Stimulated activated CD4-positive, alpha-beta T cell treated with anti-CD3 and anti-CD28 coated beads, Interleukin-15, amount 100 ng/mL, for 48 hours (primary cell): ENCODE results near the gene PCDHB3.
A peak's percentile ranks its signal among the peaks of the same experiment; 100 is the strongest.
"Not testable (repeated sequence)": the region's sequence is repeated elsewhere in the genome, so short reads cannot be mapped to it uniquely, and the experiment has no call there.

Source experiments
- DNase-seq, 2 donors: peaks; one replicate each; pipeline ENCODE4 v3.0.0-alpha.2; 2020; ENCODE audit warnings: low read depth in 2 of 2

The PCDHB3 gene

DNA sequence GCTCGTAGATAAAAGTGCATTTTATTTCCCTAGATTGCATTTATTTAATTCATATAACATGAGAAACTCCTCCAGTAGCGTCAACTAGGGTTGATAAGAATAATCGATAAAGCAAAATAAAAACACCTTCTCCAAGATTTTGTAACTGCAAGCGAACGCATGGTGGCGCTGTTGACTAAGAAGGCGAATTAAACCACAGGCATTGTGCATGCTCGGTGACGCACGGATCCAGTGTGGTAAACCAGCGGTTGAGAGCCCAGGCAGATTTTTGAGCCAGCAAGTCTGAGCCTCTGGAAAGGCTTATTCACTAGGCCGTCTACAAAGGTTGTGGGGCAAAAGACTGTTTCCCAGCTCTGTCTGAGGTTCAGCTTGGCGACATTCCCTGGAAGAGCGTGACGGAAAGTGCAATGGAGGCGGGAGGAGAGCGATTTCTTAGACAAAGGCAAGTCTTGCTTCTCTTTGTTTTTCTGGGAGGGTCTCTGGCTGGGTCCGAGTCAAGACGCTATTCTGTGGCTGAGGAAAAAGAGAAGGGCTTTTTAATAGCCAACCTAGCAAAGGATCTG, at the start of gene PCDHB3:
Gene PCDHB3, plus strand, starts transcription at position 231 of the 563 bp plus-strand sequence. Its CDS starts 177 bp downstream, at position 408.
- peak; percentile 27 to 36 for DNase-seq

DNA sequence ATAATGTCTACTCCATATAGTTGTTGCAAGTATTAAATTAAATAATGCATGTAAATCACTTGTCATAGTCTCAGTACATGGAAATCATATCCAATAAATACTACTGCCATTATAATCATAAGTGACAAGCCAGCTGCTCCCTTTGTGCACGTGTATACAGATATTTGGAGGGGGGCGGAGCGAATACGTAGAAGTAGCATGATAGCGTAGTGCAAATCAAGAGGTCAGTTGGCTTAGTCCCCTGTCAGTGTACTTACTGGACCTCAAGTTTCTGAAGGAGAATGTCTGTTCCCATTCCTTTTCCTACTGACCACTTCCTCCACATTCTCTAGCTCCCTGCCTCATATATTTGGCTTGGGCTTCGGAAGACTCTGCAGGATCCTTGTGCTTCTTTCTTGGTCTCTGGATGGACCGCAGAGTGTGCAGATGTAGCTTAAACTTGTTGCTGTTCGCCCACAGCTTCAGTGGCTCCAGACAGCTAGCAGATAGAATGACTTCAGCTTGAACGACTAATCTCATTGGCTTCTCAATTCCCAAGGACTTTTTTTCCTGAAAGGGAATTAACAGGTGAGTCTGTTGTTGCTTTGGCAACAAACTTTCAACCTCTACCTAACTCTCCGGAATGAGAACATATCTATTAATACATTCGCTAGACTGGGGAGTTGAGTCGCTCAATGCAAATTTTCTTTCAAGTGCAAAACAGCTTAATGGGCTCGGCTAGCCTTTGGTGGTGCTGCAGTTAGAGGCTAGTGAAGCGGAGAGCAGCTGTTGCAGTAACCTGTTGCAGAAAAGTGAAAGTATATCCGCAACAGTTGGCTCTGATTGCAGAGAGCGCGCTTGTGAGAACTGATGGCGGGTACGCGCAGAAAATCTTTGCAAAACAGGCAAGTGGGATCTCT, 49.4 kb upstream of the PCDHB3 start, which contains the start of gene PCDHB1:
Gene PCDHB1, plus strand, starts transcription at position 753 of the 899 bp plus-strand sequence. Its CDS starts 97 bp downstream, at position 850.
- no peak for DNase-seq

DNA sequence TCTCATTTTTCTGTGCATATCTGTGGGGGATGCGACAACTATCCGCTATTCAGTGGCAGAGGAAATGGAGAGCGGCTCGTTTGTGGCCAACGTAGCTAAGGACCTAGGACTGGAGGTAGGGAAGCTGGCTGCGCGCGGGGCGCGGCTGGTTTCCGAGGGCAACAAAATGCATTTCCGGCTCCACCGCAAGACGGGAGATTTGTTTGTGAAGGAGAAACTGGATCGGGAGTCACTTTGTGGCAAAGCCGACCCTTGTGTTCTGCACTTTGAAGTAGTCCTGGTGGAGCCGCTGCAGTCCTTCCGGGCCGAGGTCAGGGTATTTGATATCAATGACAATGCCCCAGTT, 48.8 kb upstream of the PCDHB3 start:
- no peak for DNase-seq

DNA sequence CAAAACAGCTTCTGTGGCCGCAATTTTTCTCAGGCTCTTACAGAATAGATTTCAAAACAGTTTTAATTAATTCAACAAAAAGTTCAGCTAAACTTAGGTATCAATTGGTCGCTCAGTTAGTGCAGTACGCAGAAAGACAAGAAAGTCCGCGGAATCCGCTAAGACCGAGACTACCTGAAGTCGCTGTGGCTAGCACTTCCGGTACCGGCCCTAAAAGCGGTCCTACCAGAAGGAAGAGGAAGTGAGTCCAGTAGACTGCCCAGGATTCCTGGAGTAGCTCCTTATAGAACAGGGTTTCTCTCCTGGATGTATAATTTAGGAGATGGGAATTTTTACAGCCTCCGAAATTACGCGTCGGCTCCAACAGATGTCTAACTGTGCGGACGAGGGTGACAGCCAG, 22.4 kb upstream of the PCDHB3 start:
- no peak for DNase-seq

DNA sequence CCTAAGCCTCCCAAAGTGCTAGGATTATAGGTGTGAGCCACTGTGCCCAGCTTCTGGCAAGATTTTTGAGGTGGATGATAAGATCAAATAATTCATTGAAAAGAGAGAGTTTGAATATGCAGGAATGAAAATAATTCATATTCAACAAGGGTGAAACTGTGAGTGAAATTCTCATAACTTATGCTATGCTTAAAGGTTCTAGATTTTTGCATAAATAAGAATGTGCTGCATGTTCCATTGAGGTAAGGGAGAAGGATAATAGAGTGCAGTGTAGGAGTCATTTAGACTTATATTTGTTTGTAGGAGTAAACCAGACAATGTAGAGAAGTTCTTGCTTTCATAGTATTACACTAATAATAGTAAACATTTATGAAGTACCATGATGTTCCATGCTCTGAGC, 18.0 kb upstream of the PCDHB3 start:
- no peak for DNase-seq

DNA sequence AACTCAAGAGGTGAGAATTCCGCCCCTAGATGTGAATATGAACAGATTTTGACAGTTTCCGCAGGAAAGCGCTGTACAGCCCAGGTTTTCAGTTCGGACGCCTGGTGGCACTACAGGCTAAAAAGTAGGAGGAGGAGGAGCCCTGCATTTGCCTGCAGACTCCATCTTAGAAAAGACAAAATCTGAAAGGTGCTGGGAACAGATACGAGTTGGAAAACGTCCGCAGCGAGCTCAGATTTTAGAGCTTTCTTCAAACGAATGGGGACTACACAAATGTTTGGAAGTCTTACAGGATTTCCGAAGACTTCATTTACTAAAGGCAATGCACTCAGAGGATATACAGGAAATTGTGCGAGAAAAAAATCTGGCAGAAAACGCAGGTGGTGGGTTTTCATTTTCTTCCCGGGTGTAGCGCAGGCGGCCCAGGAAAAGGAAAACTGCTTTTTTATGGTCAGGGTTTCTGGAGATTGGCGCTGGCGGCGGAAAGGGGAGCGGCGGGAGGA, 15.7 kb upstream of the PCDHB3 start:
- peak in 1 of 2 donors; percentile 13 for DNase-seq

DNA sequence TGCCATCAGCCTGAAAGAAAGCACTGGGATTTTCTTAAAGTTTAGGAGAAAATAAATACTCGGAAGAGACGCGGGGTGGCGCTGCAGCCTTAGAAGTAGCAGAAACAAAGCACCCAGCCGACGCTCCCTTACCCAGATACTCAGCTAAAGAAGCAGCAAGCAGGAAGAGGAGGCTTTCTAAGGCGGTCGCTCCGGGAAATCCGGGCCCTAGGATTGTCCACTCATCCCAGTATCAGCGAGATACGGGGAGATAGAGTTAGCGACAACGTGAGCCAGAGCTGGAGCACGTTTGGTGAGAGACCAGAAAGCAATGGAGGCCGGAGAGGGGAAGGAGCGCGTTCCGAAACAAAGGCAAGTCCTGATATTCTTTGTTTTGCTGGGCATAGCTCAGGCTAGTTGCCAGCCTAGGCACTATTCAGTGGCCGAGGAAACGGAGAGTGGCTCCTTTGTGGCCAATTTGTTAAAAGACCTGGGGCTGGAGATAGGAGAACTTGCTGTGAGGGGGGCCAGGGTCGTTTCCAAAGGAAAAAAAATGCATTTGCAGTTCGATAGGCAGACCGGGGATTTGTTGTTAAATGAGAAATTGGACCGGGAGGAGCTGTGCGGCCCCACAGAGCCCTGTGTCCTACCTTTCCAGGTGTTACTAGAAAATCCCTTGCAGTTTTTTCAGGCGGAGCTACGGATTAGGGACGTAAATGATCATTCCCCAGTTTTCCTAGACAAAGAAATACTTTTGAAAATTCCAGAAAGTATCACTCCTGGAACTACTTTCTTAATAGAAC, 5.6 kb upstream of the PCDHB3 start, which contains the start of gene PCDHB2:
Gene PCDHB2, plus strand, starts transcription at position 135 of the 782 bp plus-strand sequence. Its CDS starts 176 bp downstream, at position 311.
- DNase-seq, result no peak

DNA sequence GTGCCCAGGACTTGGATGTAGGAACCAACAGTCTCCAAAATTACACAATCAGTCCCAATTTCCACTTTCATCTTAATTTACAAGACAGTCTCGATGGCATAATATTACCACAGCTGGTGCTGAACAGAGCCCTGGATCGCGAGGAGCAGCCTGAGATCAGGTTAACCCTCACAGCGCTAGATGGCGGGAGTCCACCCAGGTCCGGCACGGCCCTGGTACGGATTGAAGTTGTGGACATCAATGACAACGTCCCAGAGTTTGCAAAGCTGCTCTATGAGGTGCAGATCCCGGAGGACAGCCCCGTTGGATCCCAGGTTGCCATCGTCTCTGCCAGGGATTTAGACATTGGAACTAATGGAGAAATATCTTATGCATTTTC, 5.0 kb upstream of the PCDHB3 start:
- DNase-seq, result no peak

DNA sequence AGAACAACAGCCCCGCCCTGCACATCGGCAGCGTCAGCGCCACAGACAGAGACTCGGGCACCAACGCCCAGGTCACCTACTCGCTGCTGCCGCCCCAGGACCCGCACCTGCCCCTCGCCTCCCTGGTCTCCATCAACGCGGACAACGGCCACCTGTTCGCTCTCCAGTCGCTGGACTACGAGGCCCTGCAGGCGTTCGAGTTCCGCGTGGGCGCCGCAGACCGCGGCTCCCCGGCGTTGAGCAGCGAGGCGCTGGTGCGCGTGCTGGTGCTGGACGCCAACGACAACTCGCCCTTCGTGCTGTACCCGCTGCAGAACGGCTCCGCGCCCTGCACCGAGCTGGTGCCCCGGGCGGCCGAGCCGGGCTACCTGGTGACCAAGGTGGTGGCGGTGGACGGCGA, 4.1 kb upstream of the PCDHB3 start:
- not testable (repeated sequence) for DNase-seq

DNA sequence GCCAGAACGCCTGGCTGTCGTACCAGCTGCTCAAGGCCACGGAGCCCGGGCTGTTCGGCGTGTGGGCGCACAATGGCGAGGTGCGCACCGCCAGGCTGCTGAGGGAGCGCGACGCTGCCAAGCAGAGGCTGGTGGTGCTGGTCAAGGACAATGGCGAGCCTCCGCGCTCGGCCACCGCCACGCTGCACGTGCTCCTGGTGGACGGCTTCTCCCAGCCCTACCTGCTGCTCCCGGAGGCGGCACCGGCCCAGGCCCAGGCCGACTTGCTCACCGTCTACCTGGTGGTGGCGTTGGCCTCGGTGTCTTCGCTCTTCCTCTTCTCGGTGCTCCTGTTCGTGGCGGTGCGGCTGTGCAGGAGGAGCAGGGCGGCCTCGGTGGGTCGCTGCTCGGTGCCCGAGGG, 3.7 kb upstream of the PCDHB3 start:
- DNase-seq, result not testable (repeated sequence)

DNA sequence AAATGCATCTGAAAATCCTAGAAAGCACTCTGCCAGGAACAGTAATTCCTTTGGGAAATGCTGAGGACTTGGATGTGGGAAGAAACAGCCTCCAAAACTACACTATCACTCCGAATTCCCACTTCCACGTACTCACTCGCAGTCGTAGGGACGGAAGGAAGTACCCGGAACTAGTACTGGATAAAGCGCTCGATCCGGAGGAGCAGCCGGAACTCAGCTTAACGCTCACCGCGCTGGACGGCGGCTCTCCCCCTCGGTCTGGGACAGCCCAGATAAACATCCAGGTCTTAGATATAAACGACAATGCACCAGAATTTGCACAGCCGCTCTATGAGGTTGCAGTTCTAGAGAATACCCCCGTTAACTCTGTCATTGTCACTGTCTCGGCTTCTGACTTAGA, 786 bp downstream of the PCDHB3 start:
- no peak for DNase-seq

DNA sequence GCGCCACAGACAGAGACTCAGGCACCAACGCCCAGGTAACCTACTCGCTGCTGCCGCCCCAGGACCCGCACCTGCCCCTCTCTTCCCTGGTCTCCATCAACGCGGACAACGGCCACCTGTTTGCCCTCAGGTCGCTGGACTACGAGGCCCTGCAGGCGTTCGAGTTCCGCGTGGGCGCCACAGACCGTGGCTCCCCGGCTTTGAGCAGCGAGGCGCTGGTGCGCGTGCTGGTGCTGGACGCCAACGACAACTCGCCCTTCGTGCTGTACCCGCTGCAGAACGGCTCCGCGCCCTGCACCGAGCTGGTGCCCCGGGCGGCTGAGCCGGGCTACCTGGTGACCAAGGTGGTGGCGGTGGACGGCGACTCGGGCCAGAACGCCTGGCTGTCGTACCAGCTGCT, 1.8 kb downstream of the PCDHB3 start:
- not testable (repeated sequence) for DNase-seq

DNA sequence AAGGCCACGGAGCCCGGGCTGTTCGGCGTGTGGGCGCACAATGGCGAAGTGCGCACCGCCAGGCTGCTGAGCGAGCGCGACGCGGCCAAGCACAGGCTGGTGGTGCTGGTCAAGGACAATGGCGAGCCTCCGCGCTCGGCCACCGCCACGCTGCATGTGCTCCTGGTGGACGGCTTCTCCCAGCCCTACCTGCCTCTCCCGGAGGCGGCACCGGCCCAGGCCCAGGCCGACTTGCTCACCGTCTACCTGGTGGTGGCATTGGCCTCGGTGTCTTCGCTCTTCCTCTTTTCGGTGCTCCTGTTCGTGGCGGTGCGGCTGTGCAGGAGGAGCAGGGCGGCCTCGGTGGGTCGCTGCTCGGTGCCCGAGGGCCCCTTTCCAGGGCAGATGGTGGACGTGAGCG, 2.2 kb downstream of the PCDHB3 start:
- DNase-seq, result not testable (repeated sequence)

DNA sequence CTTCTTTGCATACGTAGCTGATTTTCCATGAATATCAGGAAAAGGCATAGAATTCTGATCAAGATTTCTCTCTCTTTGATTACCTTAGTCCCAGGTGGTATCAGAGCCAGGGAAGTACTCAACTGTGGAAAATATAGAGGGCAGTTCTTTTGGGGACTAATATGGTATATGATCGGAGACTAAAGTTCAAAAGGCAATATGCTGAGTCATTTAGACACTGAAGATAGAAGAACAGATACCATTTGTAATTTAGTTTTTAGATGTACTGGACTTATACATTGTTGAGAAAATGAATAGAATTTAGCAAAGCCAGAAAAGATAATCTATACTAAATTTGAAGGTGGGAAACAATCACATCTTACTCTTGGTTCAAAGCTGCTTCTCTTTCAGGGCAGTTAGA, 5.1 kb downstream of the PCDHB3 start:
- DNase-seq, result no peak

DNA sequence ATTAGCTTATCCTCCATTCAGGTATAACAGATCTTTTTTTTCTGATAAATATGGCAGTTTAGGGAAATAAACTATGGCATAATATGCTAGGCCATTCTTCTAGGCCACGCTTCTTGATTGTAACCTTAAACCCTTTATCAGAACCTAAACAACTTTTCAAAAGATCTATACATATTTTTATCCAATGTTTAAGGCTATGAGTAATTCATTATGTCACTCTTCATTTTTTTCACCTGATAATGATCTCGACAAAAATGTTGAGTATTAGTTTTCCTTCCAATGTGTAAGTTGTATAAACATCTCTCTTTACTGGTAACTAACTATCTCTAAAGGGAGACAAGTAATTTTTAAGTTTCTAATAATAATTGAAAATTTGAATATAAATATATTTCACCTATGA, 19.0 kb downstream of the PCDHB3 start:
- no peak for DNase-seq

DNA sequence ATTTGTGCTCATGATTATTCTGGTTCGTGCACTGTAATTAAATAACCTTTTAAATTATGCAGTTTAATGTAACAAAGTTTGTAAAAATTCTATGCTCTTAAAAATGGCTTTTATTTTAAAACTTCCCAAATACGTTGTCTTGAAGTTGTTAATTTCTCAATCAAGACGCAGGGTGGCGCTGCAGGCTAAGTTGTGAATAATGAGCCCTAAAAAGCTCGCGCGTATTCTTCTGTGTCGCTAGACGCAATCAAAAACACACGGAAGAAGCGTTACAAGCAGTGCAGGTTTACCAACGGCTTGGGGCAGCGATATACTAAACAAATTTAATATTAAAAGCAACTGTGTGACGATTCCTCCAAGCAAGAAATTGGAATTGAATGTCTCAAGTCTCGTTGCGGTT, 21.3 kb downstream of the PCDHB3 start, which contains the start of gene PCDHB4:
Gene PCDHB4, plus strand, starts transcription at position 256 of the 400 bp plus-strand sequence. CDS start 181 bp downstream, outside the sequence.
- DNase-seq, result no peak

DNA sequence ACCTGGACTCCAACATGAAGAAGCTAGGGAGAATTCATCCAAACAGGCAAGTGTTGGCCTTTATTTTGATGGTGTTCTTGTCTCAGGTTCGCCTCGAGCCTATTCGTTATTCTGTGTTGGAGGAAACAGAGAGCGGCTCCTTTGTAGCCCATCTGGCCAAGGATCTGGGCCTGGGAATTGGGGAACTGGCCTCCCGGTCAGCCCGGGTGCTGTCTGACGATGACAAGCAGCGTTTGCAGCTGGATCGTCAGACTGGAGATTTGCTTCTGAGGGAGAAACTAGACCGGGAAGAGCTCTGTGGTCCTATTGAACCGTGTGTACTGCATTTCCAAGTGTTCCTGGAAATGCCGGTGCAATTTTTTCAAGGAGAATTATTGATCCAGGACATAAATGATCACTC, 21.7 kb downstream of the PCDHB3 start:
- no peak for DNase-seq

DNA sequence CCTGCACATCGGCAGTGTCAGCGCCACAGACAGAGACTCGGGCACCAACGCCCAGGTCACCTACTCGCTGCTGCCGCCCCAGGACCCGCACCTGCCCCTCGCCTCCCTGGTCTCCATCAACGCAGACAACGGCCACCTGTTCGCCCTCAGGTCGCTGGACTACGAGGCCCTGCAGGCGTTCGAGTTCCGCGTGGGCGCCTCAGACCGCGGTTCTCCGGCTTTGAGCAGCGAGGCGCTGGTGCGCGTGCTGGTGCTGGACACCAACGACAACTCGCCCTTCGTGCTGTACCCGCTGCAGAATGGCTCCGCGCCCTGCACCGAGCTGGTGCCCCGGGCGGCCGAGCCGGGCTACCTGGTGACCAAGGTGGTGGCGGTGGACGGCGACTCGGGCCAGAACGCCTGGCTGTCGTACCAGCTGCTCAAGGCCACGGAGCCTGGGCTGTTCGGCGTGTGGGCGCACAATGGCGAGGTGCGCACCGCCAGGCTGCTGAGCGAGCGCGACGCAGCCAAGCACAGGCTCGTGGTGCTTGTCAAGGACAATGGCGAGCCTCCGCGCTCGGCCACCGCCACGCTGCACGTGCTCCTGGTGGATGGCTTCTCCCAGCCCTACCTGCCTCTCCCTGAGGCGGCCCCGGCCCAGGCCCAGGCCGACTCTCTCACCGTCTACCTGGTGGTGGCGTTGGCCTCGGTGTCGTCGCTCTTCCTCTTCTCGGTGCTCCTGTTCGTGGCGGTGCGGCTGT, 23.3 kb downstream of the PCDHB3 start:
- not testable (repeated sequence) for DNase-seq

DNA sequence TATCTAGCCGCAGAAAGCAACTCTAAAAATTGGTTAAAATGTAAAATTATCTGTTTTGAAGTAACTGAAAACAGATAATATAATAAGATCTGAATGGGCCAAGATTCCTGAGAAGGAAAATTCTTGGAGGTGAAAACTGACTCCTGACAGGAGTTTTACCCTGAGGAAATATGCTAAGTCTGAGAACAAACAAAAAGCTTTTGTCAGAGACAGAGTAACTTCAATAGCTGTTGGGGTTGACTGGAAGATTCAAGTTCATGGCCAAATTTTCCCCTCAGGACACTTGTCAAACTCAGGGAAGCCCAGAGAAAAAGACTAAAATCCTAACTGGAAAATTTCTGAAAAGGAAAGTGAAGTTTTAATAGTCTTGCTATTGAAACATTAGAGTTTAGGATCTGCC, 27.0 kb downstream of the PCDHB3 start:
- DNase-seq, result no peak

DNA sequence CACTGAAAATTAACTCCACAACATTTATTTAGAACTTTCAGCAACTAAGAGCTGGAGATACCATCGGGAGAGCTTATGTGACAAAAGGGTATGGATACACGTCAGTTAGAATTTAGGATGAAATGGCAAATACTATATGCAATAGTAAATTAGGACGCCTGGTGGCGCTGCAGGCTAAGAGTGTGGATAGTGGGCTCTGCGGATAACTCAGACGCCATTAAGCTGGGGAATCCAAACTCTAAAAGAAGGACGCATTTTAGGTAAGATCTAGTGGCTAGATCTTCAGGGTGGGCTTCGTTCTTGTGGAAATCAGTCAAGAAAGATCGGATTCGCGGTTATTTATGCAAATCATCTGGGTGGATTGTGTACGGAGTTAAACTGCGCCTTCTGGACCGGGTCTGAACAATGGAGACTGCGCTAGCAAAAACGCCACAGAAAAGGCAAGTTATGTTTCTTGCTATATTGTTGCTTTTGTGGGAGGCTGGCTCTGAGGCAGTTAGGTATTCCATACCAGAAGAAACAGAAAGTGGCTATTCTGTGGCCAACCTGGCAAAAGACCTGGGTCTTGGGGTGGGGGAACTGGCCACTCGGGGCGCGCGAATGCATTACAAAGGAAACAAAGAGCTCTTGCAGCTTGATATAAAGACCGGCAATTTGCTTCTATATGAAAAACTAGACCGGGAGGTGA, 34.9 kb downstream of the PCDHB3 start, which contains the start of gene PCDHB5:
Gene PCDHB5, plus strand, starts transcription at position 177 of the 688 bp plus-strand sequence. Its CDS starts 229 bp downstream, at position 406.
- no peak for DNase-seq
